Breast epithelium (tissue), 4 donors: ENCODE data around the gene NSRP1. TPM values are rescaled to one million over a fixed set of nuclear protein-coding genes. Genes with fewer than 3 reads are reported as not detected.

Source experiments
- DNase-seq, 2 donors: peaks; one replicate each; pipeline ENCODE4 v3.0.0-alpha.2; 2019; ENCODE audit warnings: low spot score in 2 of 2
- H3K27ac ChIP-seq, 2 donors: fragments of 200-600 bp; sonication (generic) in 1 of 2; one replicate each; pipeline ENCODE4 v1.5.1; 2016 to 2019; ENCODE audit warnings: mild to moderate bottlenecking in 1 of 2
- H3K27me3 ChIP-seq, 2 donors: fragments of 200-600 bp; sonication (generic) in 1 of 2; one replicate each; pipeline versions ENCODE4 v1.5.1 to v1.6.0; 2017 to 2019; ENCODE audit warnings: control low read depth in 1 of 2, mild to moderate bottlenecking in 1 of 2
- H3K36me3 ChIP-seq: fragments of 200-600 bp; one replicate; pipeline ENCODE4 v1.5.1; 2019
- H3K4me1 ChIP-seq, 2 donors: fragments of 200-600 bp; sonication (generic); one replicate each; pipeline ENCODE4 v1.5.1; 2016 to 2019; ENCODE audit warnings: control low read depth in 1 of 2
- H3K4me3 ChIP-seq, 3 donors: fragments of 200-600 bp; sonication (generic); 1 replicate in 2 of 3; 2 replicates in 1 of 3; pipeline ENCODE4 v1.5.1; 2016 to 2019; ENCODE audit warnings: mild to moderate bottlenecking in 3 of 3, moderate library complexity in 2 of 3
- H3K9me3 ChIP-seq, 2 donors: fragments of 200-600 bp; sonication (generic) in 1 of 2; one replicate each; pipeline ENCODE4 v1.5.1; 2016 to 2019; ENCODE audit warnings: control low read depth in 1 of 2
- CTCF ChIP-seq, 3 donors: fragments of 450-650 bp; IDR thresholded peaks; one replicate each; pipeline ENCODE4 v1.5.1; 2016 to 2017; ENCODE audit warnings: antibody characterized with exemption in 3 of 3, mild to moderate bottlenecking in 3 of 3, moderate library complexity in 3 of 3
- POLR2A ChIP-seq: fragments of 450-650 bp; IDR thresholded peaks from one replicate; pipeline ENCODE4 v1.6.1; 2016; ENCODE audit warnings: antibody characterized with exemption, mild to moderate bottlenecking, moderate library complexity
- POLR2AphosphoS5 ChIP-seq, 3 donors: sonication (generic); formaldehyde crosslinking; IDR thresholded peaks; one replicate each; pipeline ENCODE4 v1.6.1; 2017; ENCODE audit warnings: antibody characterized with exemption in 3 of 3
- intact Hi-C: fragments of 100-400 bp; cut with DNase I; formaldehyde crosslinking; loops from one replicate; pipeline ENCODE4 v1.15.1; 2023; ENCODE audit warnings: low total_unique reads
- total RNA-seq, 3 donors: library from RNA; depleted of rRNA; stranded (reverse); fragments of >200 nt; gene quantifications; one replicate each; pipeline ENCODE4 v1.1.0, GENCODE V29; 2016

The NSRP1 gene
- total RNA-seq, 3 donors from 2014 or later = 26.6 to 37.0 (median 29.4) TPM

GRCh38 chr17:30218799-30219198 is 102.2 kb downstream of the NSRP1 start:
- H3K4me3 ChIP-seq = no peak overlapping the region
- intact Hi-C loops = loop anchor here (5.0 kb wide), 1 partner anchor 1319 kb away; no protein-coding TSS in a partner anchor
- H3K27me3 ChIP-seq = no peaks in the 10 kb centered on the region
- no peak for TF ChIP-seq POLR2AphosphoS5 (IDR thresholded peaks at IDR 0.05)
- no peak for TF ChIP-seq POLR2A
- no peak overlapping the region for H3K27ac ChIP-seq
- H3K36me3 ChIP-seq = no peaks in the 10 kb centered on the region
- no peaks in the 10 kb centered on the region for H3K9me3 ChIP-seq
- no peak for DNase-seq
- H3K4me1 ChIP-seq = no peaks in the 10 kb centered on the region

- TF ChIP-seq CTCF (IDR thresholded peaks at IDR 0.05) (no peak), POLR2AphosphoS5 (IDR thresholded peaks at IDR 0.05) (no peak), POLR2A (no peak)
- H3K27ac ChIP-seq = no peak overlapping the region
- intact Hi-C loops = loop anchor here (5.0 kb wide), 1 partner anchor 1318 kb away; no protein-coding TSS in a partner anchor
- no peaks in the 10 kb centered on the region for H3K27me3 ChIP-seq
- H3K4me3 ChIP-seq = no peak overlapping the region
- DNase-seq = no peak
- no peaks in the 10 kb centered on the region for H3K36me3 ChIP-seq
- H3K4me1 ChIP-seq = no peaks in the 10 kb centered on the region
- no peaks in the 10 kb centered on the region for H3K9me3 ChIP-seq
Observed at GRCh38 chr17:30219315-30219714, 102.7 kb downstream of the NSRP1 start.

- Histone ChIP-seq H3K4me1 (no peaks in the 10 kb centered on the region), H3K27ac (no peak overlapping the region), H3K36me3 (no peaks in the 10 kb centered on the region), H3K9me3 (no peaks in the 10 kb centered on the region), H3K4me3 (no peak overlapping the region), H3K27me3 (no peaks in the 10 kb centered on the region)
- DNase-seq = no peak
- intact Hi-C loops = loop anchor here (5.0 kb wide), 1 partner anchor 1317 kb away; no protein-coding TSS in a partner anchor
- no peak for TF ChIP-seq POLR2A
- no peak for TF ChIP-seq CTCF (IDR thresholded peaks at IDR 0.05)
- TF ChIP-seq POLR2AphosphoS5 (IDR thresholded peaks at IDR 0.05) = no peak
Observed at GRCh38 chr17:30219833-30220232, 103.2 kb downstream of the NSRP1 start.

GRCh38 chr17:30220414-30220813 is 103.8 kb downstream of the NSRP1 start:
- no peak for TF ChIP-seq POLR2AphosphoS5 (IDR thresholded peaks at IDR 0.05)
- TF ChIP-seq CTCF (IDR thresholded peaks at IDR 0.05) = no peak
- no peak for TF ChIP-seq POLR2A
- H3K27ac ChIP-seq = no peak overlapping the region
- H3K9me3 ChIP-seq = no peaks in the 10 kb centered on the region
- H3K27me3 ChIP-seq = no peaks in the 10 kb centered on the region
- DNase-seq = no peak
- H3K4me3 ChIP-seq = no peak overlapping the region
- intact Hi-C loops = no loop called here
- no peaks in the 10 kb centered on the region for H3K4me1 ChIP-seq
- H3K36me3 ChIP-seq = no peaks in the 10 kb centered on the region

- H3K36me3 ChIP-seq = no peaks in the 10 kb centered on the region
- H3K27ac ChIP-seq = no peak overlapping the region
- TF ChIP-seq CTCF (IDR thresholded peaks at IDR 0.05) = no peak
- TF ChIP-seq POLR2AphosphoS5 (IDR thresholded peaks at IDR 0.05) = no peak
- no peak for TF ChIP-seq POLR2A
- no peaks in the 10 kb centered on the region for H3K27me3 ChIP-seq
- no peak for DNase-seq
- no peaks in the 10 kb centered on the region for H3K4me1 ChIP-seq
- H3K9me3 ChIP-seq = no peaks in the 10 kb centered on the region
- no peak overlapping the region for H3K4me3 ChIP-seq
- intact Hi-C loops = no loop called here
Observed at GRCh38 chr17:30221346-30221745, 104.7 kb downstream of the NSRP1 start.

- H3K4me3 ChIP-seq = no peak overlapping the region
- TF ChIP-seq POLR2AphosphoS5 (IDR thresholded peaks at IDR 0.05) = no peak
- no peaks in the 10 kb centered on the region for H3K9me3 ChIP-seq
- H3K4me1 ChIP-seq = no peaks in the 10 kb centered on the region
- intact Hi-C loops = no loop called here
- H3K27ac ChIP-seq = no peak overlapping the region
- no peaks in the 10 kb centered on the region for H3K27me3 ChIP-seq
- DNase-seq = no peak
- no peaks in the 10 kb centered on the region for H3K36me3 ChIP-seq
Observed at GRCh38 chr17:30222251-30222650, 105.6 kb downstream of the NSRP1 start.
